NOMO-1 treated with DMSO at 0.1 percent for 48 hours (cell line): Measurements from ENCODE around the gene HSDL2.
"Not testable (repeated sequence)": the region's sequence is repeated elsewhere in the genome, so short reads cannot be mapped to it uniquely, and the experiment has no call there.

ENCODE experiments used
- DNase-seq: peaks from one replicate; lab custom pipeline; 2025; ENCODE audit not compliant: unreplicated experiment; lab: John Stamatoyannopoulos, UW

The HSDL2 gene

GRCh38 chr9:112393146-112393545, 13.2 kb downstream of the HSDL2 start:
- not testable (repeated sequence) for DNase-seq

- peak; percentile 3 for DNase-seq
These were observed 16.5 kb downstream of the HSDL2 start for GRCh38 chr9:112396416-112396815.

GRCh38 chr9:112396872-112397271, 17.0 kb downstream of the HSDL2 start:
- no peak for DNase-seq

- no peak for DNase-seq
These were observed 21.4 kb downstream of the HSDL2 start for GRCh38 chr9:112401175-112401815.

GRCh38 chr9:112403614-112404201, 23.8 kb downstream of the HSDL2 start:
- no peak for DNase-seq

GRCh38 chr9:112404508-112404932, 24.6 kb downstream of the HSDL2 start:
- no peak for DNase-seq

- DNase-seq = peak; percentile 79
These were observed 28.4 kb downstream of the HSDL2 start for GRCh38 chr9:112408275-112408674.

- peak; percentile 58 for DNase-seq
These were observed 28.9 kb downstream of the HSDL2 start for GRCh38 chr9:112408819-112409218.

GRCh38 chr9:112409758-112410157, 29.9 kb downstream of the HSDL2 start:
- no peak for DNase-seq

GRCh38 chr9:112411626-112412027, 31.7 kb downstream of the HSDL2 start:
- no peak for DNase-seq

- DNase-seq = not testable (repeated sequence)
These were observed 33.8 kb downstream of the HSDL2 start for GRCh38 chr9:112413728-112414127.

GRCh38 chr9:112420208-112420607, 40.3 kb downstream of the HSDL2 start:
- no peak for DNase-seq

GRCh38 chr9:112421771-112422222, 41.9 kb downstream of the HSDL2 start:
- no peak for DNase-seq

- DNase-seq = no peak
These were observed 42.7 kb downstream of the HSDL2 start for GRCh38 chr9:112422417-112423148.

GRCh38 chr9:112430006-112430522, 50.2 kb downstream of the HSDL2 start:
- no peak for DNase-seq

GRCh38 chr9:112433499-112434392, 53.8 kb downstream of the HSDL2 start:
- DNase-seq = no peak

GRCh38 chr9:112434487-112434886, 54.6 kb downstream of the HSDL2 start:
- DNase-seq = no peak

GRCh38 chr9:112437406-112437805, 57.5 kb downstream of the HSDL2 start:
- no peak for DNase-seq

GRCh38 chr9:112439171-112439570, 59.3 kb downstream of the HSDL2 start:
- DNase-seq = no peak

- DNase-seq = no peak
These were observed 59.9 kb downstream of the HSDL2 start for GRCh38 chr9:112439825-112440224.

GRCh38 chr9:112443200-112443599, 63.3 kb downstream of the HSDL2 start:
- DNase-seq = peak; percentile 29
